Measurements from ENCODE around the gene SFMBT2.

SFMBT2 gene

GRCh38 chr10:7134448-7134847, 276.4 kb downstream of the SFMBT2 start:
- no peak for DNase-seq (ENCODE audit: low spot score)

GRCh38 chr10:7133958-7134357, 276.9 kb downstream of the SFMBT2 start:
- no peak for DNase-seq (ENCODE audit: low spot score)

- DNase-seq (ENCODE audit: low spot score) = no peak
Measured at GRCh38 chr10:7133278-7133677, 277.6 kb downstream of the SFMBT2 start.

- no peak for DNase-seq (ENCODE audit: low spot score)
Measured at GRCh38 chr10:7130191-7130911, 280.5 kb downstream of the SFMBT2 start.

- no peak for DNase-seq (ENCODE audit: low spot score)
Measured at GRCh38 chr10:7123774-7124173, 287.1 kb downstream of the SFMBT2 start.

GRCh38 chr10:7122561-7122960, 288.3 kb downstream of the SFMBT2 start:
- DNase-seq (ENCODE audit: low spot score) = no peak

GRCh38 chr10:7121154-7121797, 289.6 kb downstream of the SFMBT2 start:
- DNase-seq (ENCODE audit: low spot score) = peak; percentile 77

- no peak for DNase-seq (ENCODE audit: low spot score)
Measured at GRCh38 chr10:7119325-7120015, 291.4 kb downstream of the SFMBT2 start.

- DNase-seq (ENCODE audit: low spot score) = no peak
Measured at GRCh38 chr10:7117806-7118674, 292.8 kb downstream of the SFMBT2 start.

- DNase-seq (ENCODE audit: low spot score) = no peak
Measured at GRCh38 chr10:7117177-7117799, 293.5 kb downstream of the SFMBT2 start.

GRCh38 chr10:7111561-7111960, 299.3 kb downstream of the SFMBT2 start:
- DNase-seq (ENCODE audit: low spot score) = no peak

- no peak for DNase-seq (ENCODE audit: low spot score)
Measured at GRCh38 chr10:7111089-7111488, 299.7 kb downstream of the SFMBT2 start.

All from CD4-positive, alpha-beta T cell treated with Interleukin-15 for 4 hours (primary cell).